Lower leg skin (tissue), 4 donors: ENCODE results near the gene GHR. TPM values are rescaled to one million over a fixed set of nuclear protein-coding genes. Genes with fewer than 3 reads are reported as not detected.

Experiments used
- DNase-seq, 2 donors: peaks; one replicate each; pipeline ENCODE4 v3.0.0-alpha.2; 2019; ENCODE audit warnings: low spot score in 2 of 2
- H3K4me3 ChIP-seq: fragments of 200-600 bp; sonication (generic); 2 replicates; pipeline ENCODE4 v1.5.1; 2017; ENCODE audit warnings: mild to moderate bottlenecking, low read depth; ENCODE audit not compliant: poor library complexity, severe bottlenecking
- CTCF ChIP-seq, 3 donors: fragments of 450-650 bp; IDR thresholded peaks; one replicate each; pipeline ENCODE4 v1.5.1; 2016; ENCODE audit warnings: antibody characterized with exemption in 3 of 3, mild to moderate bottlenecking in 3 of 3, moderate library complexity in 2 of 3
- POLR2A ChIP-seq, 2 donors: fragments of 450-650 bp; IDR thresholded peaks; one replicate each; pipeline ENCODE4 v1.6.1; 2016 to 2017; ENCODE audit warnings: antibody characterized with exemption in 2 of 2, mild to moderate bottlenecking in 1 of 2, moderate library complexity in 1 of 2
- WGBS, 2 donors: methylation state at CpG; one replicate each; pipeline ENCODE4 v1.1.5; 2018; 5-methylcytosine and 5-hydroxymethylcytosine counted together
- intact Hi-C: fragments of 100-400 bp; cut with DNase I; formaldehyde crosslinking; loops from one replicate; pipeline ENCODE4 v1.15.0; 2023; ENCODE audit warnings: low total_unique reads
- total RNA-seq, 4 donors: library from RNA; depleted of rRNA; stranded (reverse); fragments of >200 nt; gene quantifications; one replicate each; pipeline ENCODE4 v1.1.0, GENCODE V29; 2016

Gene GHR
- total RNA-seq, 4 donors from 2014 or later = 10.5 to 23.1 (median 14.2) TPM

- TF ChIP-seq CTCF (IDR thresholded peaks at IDR 0.05) (no peak), POLR2A (IDR thresholded peaks at IDR 0.05) (no peak)
- H3K4me3 ChIP-seq = no peak overlapping the region
- intact Hi-C loops = no loop called here
- 75 to 82% methylated on average over 2 of the region's 2 CpGs for WGBS, 2 donors
- no peak for DNase-seq
Observed at GRCh38 chr5:42640835-42641234, 217.6 kb downstream of the GHR start.

GRCh38 chr5:42641336-42642005 is 218.2 kb downstream of the GHR start:
- DNase-seq = no peak
- no peak overlapping the region for H3K4me3 ChIP-seq
- intact Hi-C loops = no loop called here
- WGBS, 2 donors = 86 to 89% methylated on average over 4 of the region's 4 CpGs
- TF ChIP-seq POLR2A (IDR thresholded peaks at IDR 0.05) (no peak), CTCF (IDR thresholded peaks at IDR 0.05) (no peak)

- intact Hi-C loops = no loop called here
- 64 to 70% methylated on average over 4 of the region's 4 CpGs for WGBS, 2 donors
- no peak overlapping the region for H3K4me3 ChIP-seq
- TF ChIP-seq CTCF (IDR thresholded peaks at IDR 0.05) (no peak), POLR2A (IDR thresholded peaks at IDR 0.05) (peak in 1 of 2 donors; percentile 3)
- DNase-seq = no peak
Observed at GRCh38 chr5:42642006-42642405, 218.8 kb downstream of the GHR start.

- no peak overlapping the region for H3K4me3 ChIP-seq
- 82 to 85% methylated on average over 1 of the region's 1 CpG for WGBS, 2 donors
- DNase-seq = no peak
- intact Hi-C loops = no loop called here
- TF ChIP-seq POLR2A (IDR thresholded peaks at IDR 0.05) = no peak
- no peak for TF ChIP-seq CTCF (IDR thresholded peaks at IDR 0.05)
Observed at GRCh38 chr5:42643360-42643759, 220.1 kb downstream of the GHR start.

- intact Hi-C loops = no loop called here
- no peak for DNase-seq
- no peak for TF ChIP-seq CTCF (IDR thresholded peaks at IDR 0.05)
- no peak for TF ChIP-seq POLR2A (IDR thresholded peaks at IDR 0.05)
- 73 to 75% methylated on average over 2 of the region's 2 CpGs for WGBS, 2 donors
- no peak overlapping the region for H3K4me3 ChIP-seq
Observed at GRCh38 chr5:42645138-42645537, 221.9 kb downstream of the GHR start.

GRCh38 chr5:42648036-42648435 is 224.8 kb downstream of the GHR start:
- no peak for TF ChIP-seq POLR2A (IDR thresholded peaks at IDR 0.05)
- TF ChIP-seq CTCF (IDR thresholded peaks at IDR 0.05) = no peak

More at GRCh38 chr5:42648036-42648435, 224.8 kb downstream of the GHR start:
- no peak overlapping the region for H3K4me3 ChIP-seq
- DNase-seq = no peak
- intact Hi-C loops = no loop called here
- 68 to 72% methylated on average over 3 of the region's 3 CpGs for WGBS, 2 donors
